ENCODE data around the gene ASIC5. TPM values are rescaled to one million over a fixed set of nuclear protein-coding genes. Genes with fewer than 3 reads are reported as not detected.

The ASIC5 gene
- total and polyA plus RNA-seq, 2 of the 4 experiments (the other 2 are of a cell fraction) = not detected

DNA sequence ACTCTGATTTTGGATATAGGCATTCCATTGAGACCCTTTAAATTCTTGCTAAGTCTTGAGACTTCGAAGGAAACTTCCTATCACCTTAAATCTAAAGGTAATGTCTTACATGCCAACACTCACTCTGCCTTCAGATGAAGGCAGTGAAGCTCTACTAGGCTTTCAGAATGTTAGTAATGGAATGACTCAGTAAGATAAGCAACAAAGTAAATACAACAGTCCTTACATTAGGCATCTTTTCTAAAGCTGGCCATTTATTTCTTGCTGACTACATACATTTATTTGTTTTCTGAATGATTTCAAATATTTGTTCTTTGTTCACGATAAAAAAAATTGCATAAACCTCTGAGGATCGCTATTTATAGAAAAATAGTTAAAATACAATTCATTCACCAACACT lies 43.5 kb downstream of the ASIC5 start:
- BruUV-seq (replicated peaks) = no TSS peak
- CTCF ChIA-PET = no interaction called here
- Histone ChIP-seq H4K20me1 (ENCODE audit: insufficient read depth, low read length) (no peaks in the 10 kb centered on the region), H3K27me3 (ENCODE audit: control insufficient read depth, insufficient read depth, low read length) (no peaks in the 10 kb centered on the region), H2AFZ (replicated peaks; ENCODE audit: low read length, poor library complexity) (no peak overlapping the region), H2BK120ac (ENCODE audit: low read depth, low read length) (no peak overlapping the region), H2BK20ac (ENCODE audit: low read depth, low read length) (no peak overlapping the region), H4K8ac (ENCODE audit: low read depth in 2 of 2, low read length in 2 of 2) (no peak overlapping the region), H3K4me2 (ENCODE audit: low read depth, low read length) (no peak overlapping the region), H3K56ac (ENCODE audit: extremely low read depth, insufficient read depth, low read length) (no peak overlapping the region), H3K4ac (ENCODE audit: low read depth, low read length) (no peak overlapping the region), H3K27ac (ENCODE audit: insufficient read depth, low read length) (no peak overlapping the region), H2AK5ac (ENCODE audit: low read depth, low read length) (no peak overlapping the region), H3K18ac (ENCODE audit: low read depth, low read length) (no peak overlapping the region), H3K9ac (ENCODE audit: low read depth, low read length) (no peak overlapping the region), H3K36me3 (ENCODE audit: control insufficient read depth, insufficient read depth, low read length) (no peaks in the 10 kb centered on the region), H3K9me3 (ENCODE audit: control insufficient read depth, insufficient read depth, low read length) (no peaks in the 10 kb centered on the region), H3K79me1 (ENCODE audit: low read depth in 1 of 2, low read length in 2 of 2) (no peaks in the 10 kb centered on the region), H3K23ac (ENCODE audit: low read depth, low read length) (no peak overlapping the region), H2BK5ac (ENCODE audit: low read depth, low read length, poor library complexity, severe bottlenecking) (no peak overlapping the region), H4K5ac (ENCODE audit: low read depth, low read length) (no peak overlapping the region), H2BK15ac (ENCODE audit: low read depth, low read length) (no peak overlapping the region), H3K9me1 (ENCODE audit: insufficient read depth, low read length) (peaks cover 2% of the 10 kb centered on the region; the same call in 1 of the 2 replicates), H3K4me1 (ENCODE audit: control insufficient read depth, insufficient read depth, low read length) (no peaks in the 10 kb centered on the region), H4K91ac (ENCODE audit: insufficient read depth, low read depth, low read length) (no peak overlapping the region), H3K14ac (replicated peaks; ENCODE audit: low read depth, low read length) (no peak overlapping the region), H2AK9ac (replicated peaks; ENCODE audit: low read depth, low read length, poor library complexity) (no peak overlapping the region), H3K4me3 (ENCODE audit: insufficient read depth, low read depth, low read length) (no peak overlapping the region)
- no CpG with 5 or more reads among the region's 3 CpGs for WGBS, 2 experiments (ENCODE audit: extremely low coverage in 2 of 2, insufficient read length in 1 of 2)
- TF ChIP-seq MAFK (IDR thresholded peaks at IDR 0.05; ENCODE audit: low read depth, low read length) (peak; percentile 61), BHLHE40 (IDR thresholded peaks at IDR 0.05; ENCODE audit: low read depth, low read length) (no peak)
- TF ChIP-seq, protein P1, sequence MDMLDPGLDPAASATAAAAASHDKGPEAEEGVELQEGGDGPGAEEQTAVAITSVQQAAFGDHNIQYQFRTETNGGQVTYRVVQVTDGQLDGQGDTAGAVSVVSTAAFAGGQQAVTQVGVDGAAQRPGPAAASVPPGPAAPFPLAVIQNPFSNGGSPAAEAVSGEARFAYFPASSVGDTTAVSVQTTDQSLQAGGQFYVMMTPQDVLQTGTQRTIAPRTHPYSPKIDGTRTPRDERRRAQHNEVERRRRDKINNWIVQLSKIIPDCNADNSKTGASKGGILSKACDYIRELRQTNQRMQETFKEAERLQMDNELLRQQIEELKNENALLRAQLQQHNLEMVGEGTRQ (IDR thresholded peaks at IDR 0.05; ENCODE audit: low read depth, low read length) = no peak
- peak; percentile 87 for ATAC-seq (ENCODE audit: low read depth)
- in situ Hi-C loops (cut with MboI; ENCODE audit: low sequenced_read_pairs) (no loop called here), dilution Hi-C loops (cut with HindIII; ENCODE audit: low sequenced_read_pairs, unreplicated experiment) (no loop called here), intact Hi-C loops (cut with micrococcal nuclease) (no loop called here)
- POLR2A ChIA-PET (ENCODE audit: unreplicated experiment) = no interaction called here
- DNase-seq = peak; percentile 48
